ENCODE data around the gene PJA2. TPM values are rescaled to one million over a fixed set of nuclear protein-coding genes. Genes with fewer than 3 reads are reported as not detected.

Gene PJA2
- total and polyA plus RNA-seq, 4 experiments from 2014 or later, result 57.2 to 90.6 (median 75.0) TPM

DNA sequence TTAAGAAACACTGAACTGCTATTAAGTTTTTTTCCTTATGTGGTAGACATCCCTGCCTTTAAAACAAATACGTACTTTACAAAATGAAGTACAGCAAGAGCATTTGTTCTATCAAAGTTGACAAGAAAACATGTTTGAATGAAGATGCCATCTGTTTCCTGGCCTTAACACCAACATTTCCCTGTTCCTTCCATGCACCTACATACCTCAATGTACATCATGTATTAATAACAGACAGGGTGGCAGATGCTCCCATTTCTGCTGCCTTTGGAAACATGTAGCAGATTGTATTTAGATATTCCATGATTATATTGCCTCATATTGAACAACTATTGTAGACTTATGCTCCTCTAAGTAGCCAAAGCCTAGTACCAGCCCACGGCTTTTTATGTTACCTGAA, 104.4 kb downstream of the PJA2 start:
- Histone ChIP-seq H3K27me3 (ENCODE audit: insufficient read depth, low read length) (no peaks in the 10 kb centered on the region), H3K9me3 (ENCODE audit: control insufficient read depth in 1 of 2, low read length in 2 of 2) (no peaks in the 10 kb centered on the region), H3K36me3 (ENCODE audit: insufficient read depth, low read length) (no peaks in the 10 kb centered on the region), H3K4me1 (ENCODE audit: insufficient read depth, low read length) (no peaks in the 10 kb centered on the region), H3K4me3 (ENCODE audit: low read length in 2 of 2) (no peak overlapping the region), H3K27ac (ENCODE audit: low read depth, low read length) (no peak overlapping the region)
- POLR2A ChIA-PET (ENCODE audit: partially characterized antibody), result no interaction called here
- no peak for DNase-seq
- H3K27me3 Mint-ChIP-seq, result no peaks in the 10 kb centered on the region
- H3K4me3 Mint-ChIP-seq, result no peak overlapping the region
- intact Hi-C loops (cut with micrococcal nuclease), result no loop called here
- H3K9me3 Mint-ChIP-seq, result peaks cover 0 to 2% (median 0%) of the 10 kb centered on the region in 8 donors
- no peak overlapping the region for H3K27ac Mint-ChIP-seq
- no peaks in the 10 kb centered on the region for H3K4me1 Mint-ChIP-seq
- CTCF ChIA-PET (ENCODE audit: partially characterized antibody), result no interaction called here
- H3K36me3 Mint-ChIP-seq, result no peaks in the 10 kb centered on the region

DNA sequence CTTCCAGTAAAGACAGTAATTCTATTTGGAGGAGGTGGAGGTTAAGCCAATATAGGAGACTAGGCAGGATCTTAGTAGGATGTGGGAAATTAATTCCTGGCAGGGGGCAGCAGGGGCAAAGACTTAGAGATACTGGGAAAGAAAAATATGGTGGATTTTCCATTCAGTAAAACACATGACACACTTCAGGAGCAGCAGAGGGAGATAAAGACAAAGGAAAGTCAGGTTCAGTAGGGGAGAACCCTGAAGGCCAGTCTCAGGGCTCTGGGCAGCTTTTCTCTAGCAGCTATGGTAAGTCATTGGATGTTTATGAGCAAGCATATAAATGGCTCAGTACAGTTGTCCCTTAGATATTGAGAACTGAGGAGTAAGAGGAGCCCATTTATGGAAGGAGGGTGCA, 105.5 kb downstream of the PJA2 start:
- Histone ChIP-seq H3K9me3 (ENCODE audit: control insufficient read depth in 1 of 2, low read length in 2 of 2) (no peaks in the 10 kb centered on the region), H3K27me3 (ENCODE audit: insufficient read depth, low read length) (no peaks in the 10 kb centered on the region), H3K4me3 (ENCODE audit: low read length in 2 of 2) (no peak overlapping the region), H3K4me1 (ENCODE audit: insufficient read depth, low read length) (no peaks in the 10 kb centered on the region), H3K27ac (ENCODE audit: low read depth, low read length) (no peak overlapping the region), H3K36me3 (ENCODE audit: insufficient read depth, low read length) (no peaks in the 10 kb centered on the region)
- Mint-ChIP-seq H3K36me3 (no peaks in the 10 kb centered on the region), H3K27me3 (no peaks in the 10 kb centered on the region), H3K4me3 (no peak overlapping the region), H3K4me1 (no peaks in the 10 kb centered on the region), H3K9me3 (peaks cover 0 to 2% (median 0%) of the 10 kb centered on the region in 8 donors), H3K27ac (no peak overlapping the region)
- DNase-seq, result no peak
- POLR2A ChIA-PET (ENCODE audit: partially characterized antibody), result no interaction called here
- CTCF ChIA-PET (ENCODE audit: partially characterized antibody), result no interaction called here
- intact Hi-C loops (cut with micrococcal nuclease), result no loop called here

DNA sequence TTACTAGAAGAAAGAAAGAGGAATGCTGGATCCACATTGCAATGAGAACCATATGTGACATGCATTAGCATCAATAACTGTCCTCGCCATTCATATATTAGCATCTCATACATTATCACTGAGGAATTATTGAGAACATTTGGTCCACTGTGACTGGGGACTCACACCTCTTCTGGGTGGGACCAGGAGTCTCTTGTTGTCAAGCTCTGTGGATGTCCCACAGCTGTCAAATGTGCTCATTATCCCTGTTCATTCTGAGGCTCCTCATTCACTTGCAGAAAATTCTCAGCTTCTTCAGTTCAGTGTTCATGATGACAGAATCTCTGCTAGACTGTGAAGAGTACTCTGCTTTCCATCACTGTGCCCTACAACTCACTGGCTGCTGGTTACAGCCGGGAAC, 109.4 kb downstream of the PJA2 start:
- CTCF ChIA-PET (ENCODE audit: partially characterized antibody), result no interaction called here
- intact Hi-C loops (cut with micrococcal nuclease), result no loop called here
- no peak for DNase-seq

DNA sequence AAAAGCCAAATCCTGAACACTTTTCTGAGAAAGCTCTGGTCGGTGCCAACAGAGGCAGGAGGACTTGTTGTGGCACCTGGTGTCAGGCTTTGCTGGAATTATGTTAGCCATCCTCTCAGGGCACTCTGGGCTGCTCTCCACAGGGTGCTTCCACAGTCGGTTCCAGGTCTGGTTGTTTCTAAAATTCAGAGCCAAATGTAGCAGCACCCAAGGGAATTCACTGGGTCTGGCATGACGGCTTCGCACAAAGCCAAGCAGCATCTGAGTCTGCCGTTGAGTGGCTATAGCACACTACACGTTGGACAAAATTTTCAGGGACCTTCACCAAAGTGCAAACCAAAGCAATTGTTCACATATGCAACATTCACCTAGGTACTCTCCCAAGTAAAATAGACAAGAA, 110.2 kb downstream of the PJA2 start:
- H3K4me3 Mint-ChIP-seq, result no peak overlapping the region
- CTCF ChIA-PET (ENCODE audit: partially characterized antibody), result no interaction called here
- H3K4me3 ChIP-seq (ENCODE audit: low read length in 2 of 2), result no peak overlapping the region

More for the DNA sequence above, 109.4 kb downstream of the PJA2 start:
- H3K9me3 Mint-ChIP-seq, result peaks cover 0 to 2% (median 0%) of the 10 kb centered on the region in 8 donors
- no peaks in the 10 kb centered on the region for H3K36me3 ChIP-seq (ENCODE audit: insufficient read depth, low read length)
- H3K4me3 ChIP-seq (ENCODE audit: low read length in 2 of 2), result no peak overlapping the region
- no peak overlapping the region for H3K27ac Mint-ChIP-seq
- H3K4me3 Mint-ChIP-seq, result no peak overlapping the region
- H3K9me3 ChIP-seq (ENCODE audit: control insufficient read depth in 1 of 2, low read length in 2 of 2), result no peaks in the 10 kb centered on the region
- H3K27me3 ChIP-seq (ENCODE audit: insufficient read depth, low read length), result no peaks in the 10 kb centered on the region
- H3K36me3 Mint-ChIP-seq, result peaks cover under 1% of the 10 kb centered on the region in 2 donors
- POLR2A ChIA-PET (ENCODE audit: partially characterized antibody), result no interaction called here
- H3K27ac ChIP-seq (ENCODE audit: low read depth, low read length), result no peak overlapping the region
- H3K4me1 Mint-ChIP-seq, result peaks cover 0 to 1% (median 0%) of the 10 kb centered on the region in 4 donors
- H3K27me3 Mint-ChIP-seq, result no peaks in the 10 kb centered on the region
- H3K4me1 ChIP-seq (ENCODE audit: insufficient read depth, low read length), result no peaks in the 10 kb centered on the region

DNA sequence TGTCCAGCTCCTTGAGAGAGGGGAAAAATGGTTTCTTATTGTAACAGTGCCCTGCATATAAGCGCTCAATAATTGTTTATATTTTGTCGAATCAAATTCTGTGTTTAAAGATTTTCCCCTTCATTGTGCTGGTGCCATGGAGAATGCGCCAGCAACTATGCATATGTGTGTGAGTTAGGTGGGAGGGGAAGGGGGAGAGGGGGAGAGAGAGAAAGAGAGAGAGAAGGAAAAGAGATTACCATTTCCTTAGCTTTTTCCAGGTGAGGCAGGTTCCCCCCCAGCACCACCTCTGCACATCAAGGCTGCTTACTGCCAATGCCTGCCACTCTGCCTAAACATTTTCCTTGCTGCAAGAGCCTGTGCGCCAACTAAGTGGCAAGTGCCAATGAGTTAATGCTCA, 111.0 kb downstream of the PJA2 start:
- H3K4me3 Mint-ChIP-seq, result no peak overlapping the region
- POLR2A ChIA-PET (ENCODE audit: partially characterized antibody), result no interaction called here
- Histone ChIP-seq H3K27ac (ENCODE audit: low read depth, low read length) (no peak overlapping the region), H3K4me3 (ENCODE audit: low read length in 2 of 2) (no peak overlapping the region), H3K9me3 (ENCODE audit: control insufficient read depth in 1 of 2, low read length in 2 of 2) (no peaks in the 10 kb centered on the region), H3K4me1 (ENCODE audit: insufficient read depth, low read length) (no peaks in the 10 kb centered on the region), H3K36me3 (ENCODE audit: insufficient read depth, low read length) (no peaks in the 10 kb centered on the region), H3K27me3 (ENCODE audit: insufficient read depth, low read length) (no peaks in the 10 kb centered on the region)
- CTCF ChIA-PET (ENCODE audit: partially characterized antibody), result no interaction called here
- peaks cover 4 to 14% of the 10 kb centered on the region in 2 donors for H3K36me3 Mint-ChIP-seq
- H3K4me1 Mint-ChIP-seq, result peaks cover 0 to 1% (median 0%) of the 10 kb centered on the region in 4 donors
- intact Hi-C loops (cut with micrococcal nuclease), result no loop called here
- peaks cover 0 to 7% (median 3%) of the 10 kb centered on the region in 8 donors for H3K9me3 Mint-ChIP-seq
- no peaks in the 10 kb centered on the region for H3K27me3 Mint-ChIP-seq
- no peak for DNase-seq
- H3K27ac Mint-ChIP-seq, result no peak overlapping the region

More for the DNA sequence above, 110.2 kb downstream of the PJA2 start:
- no peaks in the 10 kb centered on the region for H3K9me3 ChIP-seq (ENCODE audit: control insufficient read depth in 1 of 2, low read length in 2 of 2)
- H3K27me3 Mint-ChIP-seq, result no peaks in the 10 kb centered on the region
- H3K4me1 ChIP-seq (ENCODE audit: insufficient read depth, low read length), result no peaks in the 10 kb centered on the region
- H3K36me3 Mint-ChIP-seq, result peaks cover 2 to 8% of the 10 kb centered on the region in 2 donors
- POLR2A ChIA-PET (ENCODE audit: partially characterized antibody), result no interaction called here
- H3K27me3 ChIP-seq (ENCODE audit: insufficient read depth, low read length), result no peaks in the 10 kb centered on the region
- H3K4me1 Mint-ChIP-seq, result peaks cover 0 to 1% (median 0%) of the 10 kb centered on the region in 4 donors
- no peaks in the 10 kb centered on the region for H3K36me3 ChIP-seq (ENCODE audit: insufficient read depth, low read length)
- H3K27ac ChIP-seq (ENCODE audit: low read depth, low read length), result no peak overlapping the region
- DNase-seq, result no peak
- H3K27ac Mint-ChIP-seq, result no peak overlapping the region
- H3K9me3 Mint-ChIP-seq, result peaks cover 0 to 5% (median 2%) of the 10 kb centered on the region in 8 donors
- intact Hi-C loops (cut with micrococcal nuclease), result no loop called here

DNA sequence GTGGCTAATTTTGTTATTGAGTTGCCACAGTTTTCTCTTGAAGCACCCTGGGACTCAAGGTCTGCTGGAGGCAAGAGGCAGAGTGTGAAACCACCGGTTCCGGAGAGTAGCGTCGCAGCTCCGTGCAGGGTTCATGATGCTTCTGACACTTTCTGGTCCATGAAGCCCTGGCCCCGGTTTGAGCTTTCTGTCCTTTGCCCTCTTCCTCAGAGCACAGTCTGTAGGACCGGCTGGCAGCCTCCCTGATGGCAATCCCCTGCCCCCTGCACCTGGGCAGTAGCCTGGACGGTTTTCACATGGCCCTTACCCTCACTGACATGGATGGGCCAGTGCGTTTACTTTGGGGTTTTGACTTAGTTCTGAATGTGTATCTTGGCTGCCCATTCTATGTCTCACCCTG, 111.9 kb downstream of the PJA2 start:
- no peaks in the 10 kb centered on the region for H3K4me1 ChIP-seq (ENCODE audit: insufficient read depth, low read length)
- DNase-seq, result no peak
- Mint-ChIP-seq H3K4me3 (no peak overlapping the region), H3K4me1 (peaks cover 0 to 1% (median 0%) of the 10 kb centered on the region in 4 donors), H3K9me3 (peaks cover 0 to 12% (median 5%) of the 10 kb centered on the region in 8 donors), H3K36me3 (peaks cover 10 to 23% of the 10 kb centered on the region in 2 donors), H3K27ac (no peak overlapping the region), H3K27me3 (no peaks in the 10 kb centered on the region)
- no peak overlapping the region for H3K4me3 ChIP-seq (ENCODE audit: low read length in 2 of 2)
- POLR2A ChIA-PET (ENCODE audit: partially characterized antibody), result no interaction called here
- intact Hi-C loops (cut with micrococcal nuclease), result no loop called here
- H3K27me3 ChIP-seq (ENCODE audit: insufficient read depth, low read length), result no peaks in the 10 kb centered on the region
- CTCF ChIA-PET (ENCODE audit: partially characterized antibody), result no interaction called here
- H3K27ac ChIP-seq (ENCODE audit: low read depth, low read length), result no peak overlapping the region
- no peaks in the 10 kb centered on the region for H3K9me3 ChIP-seq (ENCODE audit: control insufficient read depth in 1 of 2, low read length in 2 of 2)
- no peaks in the 10 kb centered on the region for H3K36me3 ChIP-seq (ENCODE audit: insufficient read depth, low read length)

DNA sequence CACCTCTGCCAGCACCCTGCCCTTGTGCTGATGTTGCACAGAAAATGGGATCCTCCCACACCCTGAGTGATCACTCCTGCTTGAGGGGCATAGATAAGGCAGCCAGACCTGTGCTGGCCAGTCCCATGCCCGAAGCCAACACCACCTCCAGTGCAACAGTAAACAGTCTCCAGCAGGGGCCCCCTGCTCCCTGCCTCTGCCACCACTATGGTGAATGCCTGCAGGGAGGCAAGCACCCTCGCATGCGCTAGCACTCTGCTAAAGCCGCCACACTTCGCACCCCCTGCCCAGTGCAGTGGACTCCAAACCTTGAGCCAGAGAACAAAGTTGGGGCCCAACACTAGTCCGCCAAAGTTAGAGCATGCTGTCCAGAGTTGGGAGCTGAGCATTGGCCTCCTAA, 118.7 kb downstream of the PJA2 start:
- Histone ChIP-seq H3K36me3 (ENCODE audit: insufficient read depth, low read length) (no peaks in the 10 kb centered on the region), H3K4me3 (ENCODE audit: low read length in 2 of 2) (no peak overlapping the region), H3K27me3 (ENCODE audit: insufficient read depth, low read length) (no peaks in the 10 kb centered on the region), H3K4me1 (ENCODE audit: insufficient read depth, low read length) (no peaks in the 10 kb centered on the region), H3K9me3 (ENCODE audit: control insufficient read depth in 1 of 2, low read length in 2 of 2) (no peaks in the 10 kb centered on the region), H3K27ac (ENCODE audit: low read depth, low read length) (no peak overlapping the region)
- Mint-ChIP-seq H3K4me3 (no peak overlapping the region), H3K36me3 (peaks cover 42 to 57% of the 10 kb centered on the region in 2 donors), H3K4me1 (no peaks in the 10 kb centered on the region), H3K9me3 (peaks cover 6 to 44% (median 28%) of the 10 kb centered on the region in 8 donors), H3K27ac (no peak overlapping the region), H3K27me3 (no peaks in the 10 kb centered on the region)
- intact Hi-C loops (cut with micrococcal nuclease), result no loop called here
- ChIA-PET CTCF (ENCODE audit: partially characterized antibody) (no interaction called here), POLR2A (ENCODE audit: partially characterized antibody) (no interaction called here)
- DNase-seq, result no peak

DNA sequence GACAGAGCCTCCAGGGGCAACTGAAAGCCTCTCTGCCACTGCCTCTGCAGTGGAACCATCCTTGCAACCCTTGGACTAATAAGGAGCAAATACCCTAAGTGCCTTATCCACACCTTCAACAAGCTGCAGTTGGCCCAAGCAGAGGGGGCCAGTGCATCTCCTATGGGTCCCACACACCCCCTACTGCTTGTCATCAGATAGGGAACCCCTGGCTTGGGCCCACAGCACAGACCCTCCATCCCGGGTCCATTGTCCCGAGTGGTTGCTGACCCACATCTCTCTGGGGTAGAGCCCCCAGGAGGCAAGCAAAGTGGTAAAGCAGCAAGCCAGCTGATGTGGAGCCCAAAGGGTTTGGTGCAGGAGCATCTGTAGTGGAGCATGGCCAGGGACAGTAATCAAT, 119.5 kb downstream of the PJA2 start:
- Mint-ChIP-seq H3K27me3 (no peaks in the 10 kb centered on the region), H3K27ac (no peak overlapping the region), H3K4me3 (no peak overlapping the region), H3K9me3 (peaks cover 11 to 51% (median 37%) of the 10 kb centered on the region in 8 donors), H3K4me1 (no peaks in the 10 kb centered on the region), H3K36me3 (peaks cover 49 to 63% of the 10 kb centered on the region in 2 donors)
- intact Hi-C loops (cut with micrococcal nuclease), result no loop called here
- no peak for DNase-seq
- no peak overlapping the region for H3K27ac ChIP-seq (ENCODE audit: low read depth, low read length)
- POLR2A ChIA-PET (ENCODE audit: partially characterized antibody), result no interaction called here
- H3K4me3 ChIP-seq (ENCODE audit: low read length in 2 of 2), result no peak overlapping the region
- no peaks in the 10 kb centered on the region for H3K36me3 ChIP-seq (ENCODE audit: insufficient read depth, low read length)
- CTCF ChIA-PET (ENCODE audit: partially characterized antibody), result no interaction called here
- H3K27me3 ChIP-seq (ENCODE audit: insufficient read depth, low read length), result no peaks in the 10 kb centered on the region
- H3K4me1 ChIP-seq (ENCODE audit: insufficient read depth, low read length), result no peaks in the 10 kb centered on the region
- H3K9me3 ChIP-seq (ENCODE audit: control insufficient read depth in 1 of 2, low read length in 2 of 2), result peaks cover 0 to 5% of the 10 kb centered on the region in 2 donors
